Ishikawa (cell line): Measurements from ENCODE around the gene DGLUCY.

ENCODE experiments used
- CEBPB ChIP-seq: IDR thresholded peaks from 2 replicates; pipeline ENCODE4 v1.6.1; 2012
- CREB1 ChIP-seq: IDR thresholded peaks from 2 replicates; pipeline ENCODE4 v1.6.1; 2012; ENCODE audit warnings: low read depth
- EGR1 ChIP-seq: IDR thresholded peaks from 2 replicates; pipeline ENCODE4 v1.6.1; 2012
- EP300 ChIP-seq: IDR thresholded peaks from 2 replicates; pipeline ENCODE4 v1.6.1; 2012; ENCODE audit warnings: borderline replicate concordance
- FOXM1 ChIP-seq: IDR thresholded peaks from 2 replicates; pipeline ENCODE4 v1.6.1; 2012; ENCODE audit warnings: low read depth, borderline replicate concordance
- MAX ChIP-seq: IDR thresholded peaks from 2 replicates; pipeline ENCODE4 v1.6.1; 2012
- NFIC ChIP-seq: IDR thresholded peaks from 2 replicates; pipeline ENCODE4 v1.6.1; 2012
- RAD21 ChIP-seq: IDR thresholded peaks from 2 replicates; pipeline ENCODE4 v1.6.1; 2012; ENCODE audit warnings: low read depth
- REST ChIP-seq: IDR thresholded peaks from 2 replicates; pipeline ENCODE4 v1.6.1; 2012; ENCODE audit warnings: low read depth, mild to moderate bottlenecking
- TAF1 ChIP-seq: IDR thresholded peaks from 2 replicates; pipeline ENCODE4 v1.6.1; 2012; ENCODE audit warnings: low read depth, mild to moderate bottlenecking
- TCF12 ChIP-seq: IDR thresholded peaks from 2 replicates; pipeline ENCODE4 v1.6.1; 2012; ENCODE audit warnings: low read depth
- USF1 ChIP-seq: IDR thresholded peaks from 2 replicates; pipeline ENCODE4 v1.6.1; 2012
- YY1 ChIP-seq: IDR thresholded peaks from 2 replicates; pipeline ENCODE4 v1.6.1; 2012; ENCODE audit warnings: low read depth
- ZBTB7A ChIP-seq: IDR thresholded peaks from 2 replicates; pipeline ENCODE4 v1.6.1; 2012; ENCODE audit warnings: low read depth

Gene DGLUCY

GRCh38 chr14:91273885-91274273, 160.0 kb downstream of the DGLUCY start:
- TF ChIP-seq YY1 (no peak), EP300 (no peak), CREB1 (no peak), EGR1 (no peak), NFIC (no peak), USF1 (no peak), MAX (no peak), REST (no peak)

GRCh38 chr14:91274796-91275195, 160.9 kb downstream of the DGLUCY start:
- TF ChIP-seq CREB1 (no peak), USF1 (no peak), EP300 (no peak), REST (no peak), CEBPB (no peak), TAF1 (no peak), MAX (no peak), TCF12 (no peak), RAD21 (no peak), NFIC (no peak), FOXM1 (no peak), ZBTB7A (no peak), EGR1 (no peak), YY1 (no peak)
